HFF-Myc (cell line): Measurements from ENCODE around the gene ANKIB1.
"Not testable (repeated sequence)": the region's sequence is repeated elsewhere in the genome, so short reads cannot be mapped to it uniquely, and the experiment has no call there.

Source experiments
- DNase-seq: peaks from one replicate; pipeline ENCODE4 v3.0.0-alpha.2; 2011; ENCODE audit warnings: low read depth; ENCODE audit errors: extremely low read depth
- H3K4me3 ChIP-seq: replicated peaks from 2 replicates; pipeline ENCODE4 v1.5.1; 2011; ENCODE audit warnings: low read depth, mild to moderate bottlenecking, control low read depth, low read length
- TF ChIP-seq, protein P1 (sequence below): IDR thresholded peaks from 2 replicates; pipeline ENCODE4 v1.5.1; 2012; ENCODE audit warnings: mild to moderate bottlenecking, low read depth, low read length, control low read depth; ENCODE audit errors: missing control alignments

The ANKIB1 gene

DNA sequence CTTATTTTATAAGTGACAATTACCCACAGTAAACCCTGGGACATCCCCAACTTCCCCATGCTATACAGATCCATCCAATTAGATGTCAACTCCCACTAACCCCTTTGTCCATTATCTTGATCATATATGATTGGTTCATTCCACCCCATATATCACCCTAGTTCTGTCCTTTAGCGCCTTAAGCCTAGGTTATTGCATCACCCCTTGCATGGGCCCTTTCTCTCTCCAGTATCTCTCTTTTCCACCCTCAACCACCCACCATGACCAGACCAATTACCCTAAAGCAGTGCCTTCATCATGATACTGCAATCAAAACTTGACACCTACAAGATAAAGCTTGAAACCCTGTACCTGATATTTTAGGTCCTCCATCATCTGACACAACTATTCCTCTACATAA lies 163.6 kb downstream of the ANKIB1 start:
- TF ChIP-seq, protein P1, sequence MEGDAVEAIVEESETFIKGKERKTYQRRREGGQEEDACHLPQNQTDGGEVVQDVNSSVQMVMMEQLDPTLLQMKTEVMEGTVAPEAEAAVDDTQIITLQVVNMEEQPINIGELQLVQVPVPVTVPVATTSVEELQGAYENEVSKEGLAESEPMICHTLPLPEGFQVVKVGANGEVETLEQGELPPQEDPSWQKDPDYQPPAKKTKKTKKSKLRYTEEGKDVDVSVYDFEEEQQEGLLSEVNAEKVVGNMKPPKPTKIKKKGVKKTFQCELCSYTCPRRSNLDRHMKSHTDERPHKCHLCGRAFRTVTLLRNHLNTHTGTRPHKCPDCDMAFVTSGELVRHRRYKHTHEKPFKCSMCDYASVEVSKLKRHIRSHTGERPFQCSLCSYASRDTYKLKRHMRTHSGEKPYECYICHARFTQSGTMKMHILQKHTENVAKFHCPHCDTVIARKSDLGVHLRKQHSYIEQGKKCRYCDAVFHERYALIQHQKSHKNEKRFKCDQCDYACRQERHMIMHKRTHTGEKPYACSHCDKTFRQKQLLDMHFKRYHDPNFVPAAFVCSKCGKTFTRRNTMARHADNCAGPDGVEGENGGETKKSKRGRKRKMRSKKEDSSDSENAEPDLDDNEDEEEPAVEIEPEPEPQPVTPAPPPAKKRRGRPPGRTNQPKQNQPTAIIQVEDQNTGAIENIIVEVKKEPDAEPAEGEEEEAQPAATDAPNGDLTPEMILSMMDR: no peak
- DNase-seq: no peak
- H3K4me3 ChIP-seq: no peak overlapping the region

- H3K4me3 ChIP-seq, DNase-seq: not testable (repeated sequence)
These were observed 164.4 kb downstream of the ANKIB1 start for GRCh38 chr7:92410162-92410561.

DNA sequence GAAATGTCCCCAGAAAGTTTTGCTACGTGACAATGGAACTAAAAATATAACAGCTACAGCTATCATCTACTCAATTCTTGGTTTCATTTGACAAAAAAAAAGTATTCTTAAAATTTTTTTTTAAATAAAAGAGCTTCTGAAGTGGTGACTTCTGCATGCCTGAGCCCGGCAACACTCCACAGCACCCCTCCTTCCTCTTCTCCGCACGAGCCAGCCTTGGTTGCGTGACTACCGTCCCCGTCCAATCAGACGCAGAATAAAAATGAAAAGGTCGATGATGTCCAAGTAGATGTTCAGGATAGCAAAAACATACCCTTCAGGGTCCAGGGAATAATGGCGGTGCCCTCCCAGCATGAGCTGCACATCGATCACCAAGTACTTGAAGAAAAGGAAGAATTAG lies 167.0 kb downstream of the ANKIB1 start:
- H3K4me3 ChIP-seq: no peak overlapping the region
- DNase-seq: no peak
- TF ChIP-seq, protein P1: no peak

- DNase-seq: no peak
- TF ChIP-seq, protein P1: no peak
- H3K4me3 ChIP-seq: no peak overlapping the region
These were observed 167.8 kb downstream of the ANKIB1 start for GRCh38 chr7:92413550-92413949.

GRCh38 chr7:92415225-92415624 lies 169.5 kb downstream of the ANKIB1 start:
- no peak overlapping the region for H3K4me3 ChIP-seq
- TF ChIP-seq, protein P1: no peak
- DNase-seq: no peak

DNA sequence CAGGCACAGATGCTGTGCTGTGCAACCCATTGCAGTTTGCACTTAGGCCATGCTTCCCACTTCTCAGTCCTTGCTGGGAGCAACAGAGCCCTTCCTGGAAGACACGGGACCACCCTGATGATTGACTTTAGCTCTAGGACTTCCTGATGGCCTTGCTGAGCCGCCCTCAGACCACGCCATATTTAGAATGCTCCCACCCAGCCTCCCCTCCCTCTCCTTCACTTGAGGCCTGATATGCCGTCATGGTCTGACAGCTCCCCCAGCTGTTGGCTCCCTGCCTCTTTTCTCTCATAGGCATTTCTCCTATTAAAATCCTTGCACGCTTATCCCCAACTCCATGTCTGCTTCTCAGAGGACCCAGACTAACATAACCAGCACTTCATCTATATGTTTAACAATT lies 172.1 kb downstream of the ANKIB1 start:
- TF ChIP-seq, protein P1: no peak
- H3K4me3 ChIP-seq: no peak overlapping the region
- DNase-seq: no peak

DNA sequence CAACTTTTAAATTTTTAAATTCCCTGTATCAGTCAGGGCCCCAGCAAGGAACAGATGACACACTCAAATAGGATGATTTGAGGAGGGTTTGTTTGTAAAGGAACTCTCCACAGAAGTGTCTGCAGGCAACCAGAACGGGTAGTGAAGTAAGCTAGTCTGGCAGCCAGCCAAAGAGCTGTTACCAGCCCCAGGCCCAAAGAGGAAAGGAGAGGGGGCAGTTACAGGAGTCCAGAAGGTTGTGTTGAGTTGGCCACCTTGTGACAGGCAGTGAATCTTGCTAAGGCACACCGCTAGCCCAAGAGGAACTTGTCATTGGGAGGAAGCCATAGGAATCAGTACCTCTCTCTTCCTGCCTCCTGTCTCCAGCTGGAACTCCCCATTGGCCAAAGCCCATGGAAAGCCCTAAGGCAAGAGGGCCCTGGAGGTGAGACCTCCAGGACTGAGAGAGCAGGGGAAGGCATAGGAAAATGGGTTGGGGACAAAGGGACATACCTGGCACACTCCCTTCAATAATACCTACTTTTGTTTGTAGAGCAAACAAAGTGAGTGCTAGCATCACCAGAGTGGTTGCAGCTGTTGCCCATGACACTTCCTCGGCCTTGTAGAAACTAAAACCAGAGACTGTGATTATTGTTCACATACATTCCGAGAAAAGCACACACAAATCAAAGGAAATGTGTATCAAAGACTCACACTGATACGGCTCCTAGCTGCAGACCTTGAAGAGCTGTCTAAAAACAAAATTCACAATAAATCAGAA lies 176.1 kb downstream of the ANKIB1 start:
- TF ChIP-seq, protein P1: no peak
- H3K4me3 ChIP-seq: no peak overlapping the region
- no peak for DNase-seq
